CD4-positive, alpha-beta T cell treated with Interleukin-15 for 1 hour (primary cell): Measurements from ENCODE around the gene OXLD1.

Source experiments
- DNase-seq: peaks from one replicate; pipeline ENCODE4 v3.0.0-alpha.2; 2020

OXLD1 gene

GRCh38 chr17:81682565-81683207 is 16.3 kb upstream of the OXLD1 start:
- DNase-seq: no peak

GRCh38 chr17:81681672-81682071 is 15.3 kb upstream of the OXLD1 start:
- no peak for DNase-seq

DNA sequence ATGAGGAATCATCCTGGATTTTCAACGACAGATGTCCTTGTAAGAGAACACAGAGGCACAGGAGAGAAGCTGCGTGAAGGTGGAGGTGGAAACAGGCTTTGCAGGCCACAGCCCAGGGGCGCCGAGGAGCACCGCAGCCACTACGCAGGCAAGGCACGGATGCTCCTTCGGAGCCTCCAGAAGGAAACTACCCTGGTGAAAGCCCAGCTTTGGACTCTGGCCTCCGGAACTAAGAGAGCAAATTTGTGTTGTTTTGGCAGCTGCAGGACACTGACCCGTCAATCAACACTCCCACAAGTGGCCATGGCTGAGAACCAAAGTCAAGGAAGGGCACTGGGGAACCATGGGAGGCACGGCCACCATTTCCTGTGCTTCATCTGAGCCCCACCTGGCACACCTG is 13.7 kb upstream of the OXLD1 start:
- no peak for DNase-seq

GRCh38 chr17:81676906-81677305 is 10.5 kb upstream of the OXLD1 start:
- DNase-seq: no peak

DNA sequence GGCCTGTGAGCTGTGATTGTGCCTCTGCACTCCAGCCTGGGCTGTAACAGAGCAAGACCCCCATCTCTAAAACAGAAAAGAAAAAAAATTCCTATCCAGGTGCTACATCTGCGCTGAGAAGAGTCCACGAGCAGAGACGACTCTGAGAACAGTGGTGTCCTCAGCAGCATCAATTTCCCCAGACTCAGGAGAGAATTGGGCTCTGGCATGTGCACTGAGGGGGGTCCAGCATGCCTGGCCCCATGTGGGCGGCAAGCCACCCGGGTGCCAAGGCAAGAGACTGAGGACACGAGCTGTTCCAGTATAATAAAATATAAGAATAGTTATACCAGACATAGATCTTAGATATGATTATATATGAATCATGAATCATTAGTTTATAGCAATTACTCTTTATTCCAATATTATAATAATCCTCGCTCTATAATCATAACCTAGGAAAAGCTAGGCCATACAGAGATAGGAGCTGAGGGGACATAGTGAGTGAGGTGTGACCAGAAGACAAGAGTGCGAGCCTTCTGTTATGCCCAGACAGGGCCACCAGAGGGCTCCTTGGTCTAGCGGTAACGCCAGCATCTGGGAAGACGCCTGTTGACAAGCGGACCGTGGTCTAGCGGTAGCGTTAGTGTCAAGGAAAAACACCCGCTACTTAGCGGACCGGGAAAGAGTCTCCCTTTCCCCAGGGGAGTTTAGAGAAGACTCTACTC is 9.3 kb upstream of the OXLD1 start:
- DNase-seq: peak; percentile 39

DNA sequence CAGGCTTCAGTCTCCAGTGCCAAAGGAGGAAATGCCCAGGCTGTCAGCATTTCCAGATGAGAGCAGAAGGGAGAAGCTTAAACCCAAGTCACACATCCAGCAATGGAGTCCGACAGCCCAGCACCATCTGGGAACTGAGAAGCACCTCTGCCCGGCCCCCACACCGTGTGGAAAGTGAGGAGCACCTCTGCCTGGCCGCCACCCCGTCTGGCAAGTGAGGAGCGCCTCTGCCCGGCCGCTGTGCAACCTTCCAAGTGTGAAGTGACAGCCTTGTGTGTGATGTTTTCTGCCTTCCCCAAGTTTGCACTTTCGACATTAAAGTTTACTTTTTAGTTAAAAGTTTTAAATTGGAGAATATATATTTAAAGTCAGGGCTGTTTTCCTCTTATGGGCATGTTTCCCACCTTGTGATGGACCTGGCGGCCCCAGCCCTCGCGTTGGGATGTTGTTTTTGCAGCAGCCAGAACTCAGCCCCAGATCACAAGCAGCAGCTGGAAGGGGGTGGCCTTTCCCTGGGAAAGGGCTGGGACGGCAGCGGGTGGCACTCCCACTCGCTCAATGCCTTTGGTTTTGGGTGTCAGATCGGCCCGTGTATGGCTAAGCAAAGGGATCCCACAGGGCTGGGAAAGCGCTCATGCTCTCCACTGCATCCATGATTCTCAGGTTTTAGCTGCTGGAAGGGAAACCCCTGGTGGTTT is 7.3 kb upstream of the OXLD1 start:
- DNase-seq: no peak

DNA sequence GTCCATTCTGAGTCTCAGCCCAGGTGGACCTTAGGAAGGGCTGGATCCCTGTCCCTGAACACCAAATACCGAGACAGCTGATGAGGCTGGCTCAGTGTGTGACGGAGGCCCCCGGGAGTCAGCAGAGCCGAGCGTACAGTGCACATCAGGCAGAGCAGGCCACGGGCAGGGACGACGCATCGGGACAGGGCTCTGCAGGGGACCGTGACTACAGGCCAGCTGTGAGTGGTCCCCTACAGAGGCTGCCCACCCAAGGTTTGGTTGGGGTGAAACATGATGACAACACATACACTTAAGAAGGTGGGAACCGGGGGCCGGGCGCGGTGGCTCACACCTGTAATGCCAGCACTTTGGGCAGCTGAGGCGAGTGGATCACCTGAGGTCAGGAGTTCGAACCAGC is 6.5 kb upstream of the OXLD1 start:
- DNase-seq: no peak

GRCh38 chr17:81672504-81672903 is 6.1 kb upstream of the OXLD1 start:
- no peak for DNase-seq

GRCh38 chr17:81667754-81668153 is 1.3 kb upstream of the OXLD1 start:
- no peak for DNase-seq

DNA sequence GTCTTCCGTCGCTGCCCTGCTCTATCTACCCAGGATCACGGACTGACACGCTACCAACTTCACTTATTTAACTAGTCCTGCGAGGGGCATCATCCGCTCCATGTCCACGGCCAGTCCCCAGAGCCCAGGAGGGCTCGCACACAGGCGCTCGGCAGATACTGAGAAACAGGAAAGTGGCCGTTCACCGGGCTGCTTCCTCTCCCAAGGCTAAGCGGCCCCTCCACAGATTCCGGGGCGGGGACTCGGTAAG is 388 bp downstream of the OXLD1 start:
- no peak for DNase-seq

DNA sequence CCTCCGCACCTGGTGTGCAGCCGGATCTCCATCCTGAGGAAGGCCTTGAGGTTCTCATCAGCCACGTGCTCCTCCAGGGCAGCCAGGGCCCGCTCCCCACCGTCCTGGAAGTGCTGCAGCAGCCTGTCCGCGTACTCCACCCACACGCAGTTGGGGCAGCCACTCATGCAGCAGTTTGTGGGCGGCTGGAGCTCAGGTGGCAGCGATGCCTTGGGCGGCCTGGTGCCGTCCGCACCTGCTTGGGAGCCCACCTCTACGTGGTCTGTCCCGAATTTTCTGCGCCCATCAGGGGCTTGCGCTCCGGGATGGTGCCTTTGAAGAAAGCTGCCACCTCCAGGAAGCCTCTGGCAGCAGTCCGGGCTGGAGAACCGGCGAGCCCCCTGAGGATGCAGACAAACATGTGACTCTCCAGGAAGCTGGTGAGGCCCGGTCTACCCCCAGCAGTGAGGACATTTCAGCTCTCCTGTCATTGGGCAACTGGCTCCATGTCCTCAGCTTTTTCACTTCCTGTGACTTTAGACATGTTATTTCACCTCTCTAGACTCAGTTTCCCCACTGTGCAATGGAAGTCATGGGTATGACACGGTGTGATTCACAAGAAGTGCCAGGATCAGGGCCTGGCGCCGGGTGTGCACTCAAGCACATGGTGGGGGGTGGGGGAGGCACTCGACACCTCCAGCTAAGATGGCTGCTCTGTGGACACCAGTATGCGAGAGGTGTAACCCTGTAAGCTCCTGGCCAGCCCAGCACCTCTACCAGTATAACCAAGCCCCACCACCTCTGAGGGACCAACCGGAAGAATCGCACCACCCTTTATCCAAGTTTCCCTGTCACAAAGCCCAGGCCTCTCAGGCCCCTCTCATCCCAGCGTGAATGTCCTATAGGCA is 957 bp downstream of the OXLD1 start:
- DNase-seq: no peak

DNA sequence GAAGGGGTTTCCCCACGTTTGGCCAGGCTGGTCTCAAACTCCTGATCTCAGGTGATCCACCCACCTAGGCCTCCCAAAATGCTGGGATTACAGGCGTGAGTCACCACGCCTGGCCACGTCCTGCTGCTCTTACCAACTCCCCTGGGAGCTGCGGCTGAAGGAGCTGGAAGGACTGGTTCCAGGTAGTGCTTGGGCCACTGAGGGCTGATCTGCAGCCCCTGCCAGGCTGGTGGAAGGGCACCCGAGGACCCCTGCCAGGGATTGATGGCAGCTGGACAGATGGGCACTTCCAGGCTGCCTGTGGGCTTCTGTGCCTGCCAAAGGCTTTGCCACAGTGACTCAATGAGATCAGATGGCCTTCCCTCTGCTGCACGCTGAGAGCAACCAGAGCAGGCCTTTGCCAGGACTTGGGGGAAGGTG is 2.3 kb downstream of the OXLD1 start:
- no peak for DNase-seq

DNA sequence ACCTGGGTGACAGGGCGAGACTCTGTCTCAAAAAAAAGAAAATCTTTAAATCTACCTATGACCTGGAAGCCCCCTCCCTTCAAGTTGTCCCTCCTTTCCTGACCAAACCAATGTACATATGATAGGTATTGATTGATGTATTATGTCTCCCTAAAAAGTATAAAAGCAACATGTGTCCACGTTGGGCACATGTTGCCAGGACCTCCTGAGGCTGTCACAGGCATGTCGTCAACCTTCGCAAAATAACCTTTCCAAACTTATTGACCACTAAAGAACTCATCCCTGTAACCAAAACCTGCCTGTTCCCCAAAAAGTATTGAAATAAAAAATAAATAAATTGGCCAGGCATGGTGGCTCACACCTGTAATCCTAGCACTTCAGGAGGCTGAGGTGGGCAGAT is 4.4 kb downstream of the OXLD1 start:
- no peak for DNase-seq

DNA sequence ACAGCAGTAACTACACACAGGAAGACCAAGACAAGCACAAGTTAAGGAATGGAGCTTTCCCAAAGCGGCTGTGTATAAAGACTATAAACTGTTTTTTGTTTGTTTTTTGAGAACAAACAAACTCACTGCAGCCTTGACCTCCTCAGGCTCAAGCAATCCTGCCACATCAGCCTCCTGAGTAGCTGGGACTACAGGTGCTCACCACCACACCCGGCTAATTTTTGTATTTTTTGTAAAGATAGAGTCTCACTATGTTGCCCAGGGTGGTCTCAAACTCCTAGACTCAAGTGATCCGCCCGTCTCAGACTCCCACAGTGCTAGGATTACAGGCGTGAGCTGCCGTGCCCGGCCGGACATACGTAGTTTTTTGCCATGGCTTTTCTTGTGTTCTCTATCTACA is 6.0 kb downstream of the OXLD1 start:
- DNase-seq: no peak

DNA sequence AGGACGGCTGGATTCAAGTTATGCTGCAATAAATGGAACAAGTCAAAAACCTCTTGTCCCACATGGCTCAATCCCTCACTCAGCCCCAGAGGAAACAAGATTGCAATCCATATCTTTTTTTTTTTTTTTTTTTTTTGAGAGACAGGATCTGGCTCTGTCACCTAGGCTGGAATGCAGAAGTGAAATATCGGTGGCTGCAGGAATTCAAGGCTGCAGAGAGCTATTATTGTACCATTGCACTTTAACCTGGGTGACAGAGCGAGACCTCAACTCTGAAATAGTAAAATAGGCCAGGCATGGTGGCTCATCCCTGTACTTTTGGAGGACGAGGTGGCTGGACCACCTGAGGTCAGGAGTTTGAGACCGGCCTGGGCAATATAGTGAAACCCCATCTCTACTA is 7.4 kb downstream of the OXLD1 start:
- DNase-seq: no peak

DNA sequence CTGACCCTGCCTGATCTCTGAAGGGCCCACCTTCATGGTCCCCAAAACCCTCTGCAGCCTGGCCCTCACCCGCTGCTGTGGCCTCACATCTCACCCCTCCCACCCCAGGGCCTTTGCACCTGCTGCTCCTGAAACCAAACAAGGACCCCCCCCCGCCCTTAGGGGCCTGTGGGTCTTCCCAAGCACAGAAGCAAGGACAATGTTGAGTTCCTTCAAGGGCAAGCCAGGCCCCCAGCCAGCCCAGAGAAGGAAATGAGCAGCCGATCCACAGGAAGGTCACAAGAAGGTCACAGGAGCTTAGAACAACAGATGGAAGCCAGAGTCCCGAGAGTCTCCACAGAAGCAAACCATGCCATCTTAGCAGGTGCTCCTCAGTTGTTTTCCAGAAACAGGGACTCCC is 9.6 kb downstream of the OXLD1 start:
- DNase-seq: no peak

GRCh38 chr17:81656118-81656743 is 10.2 kb downstream of the OXLD1 start, which contains the start of gene PDE6G:
Gene PDE6G (minus strand): TSS chr17:81656542. CDS start chr17:81653305, 3,237 bp downstream.
- DNase-seq: no peak

GRCh38 chr17:81655378-81656117 is 10.9 kb downstream of the OXLD1 start:
- no peak for DNase-seq

- DNase-seq: no peak
Observed at GRCh38 chr17:81652906-81653771, 13.3 kb downstream of the OXLD1 start.

- DNase-seq: no peak
Observed at GRCh38 chr17:81651692-81652091, 14.7 kb downstream of the OXLD1 start.

DNA sequence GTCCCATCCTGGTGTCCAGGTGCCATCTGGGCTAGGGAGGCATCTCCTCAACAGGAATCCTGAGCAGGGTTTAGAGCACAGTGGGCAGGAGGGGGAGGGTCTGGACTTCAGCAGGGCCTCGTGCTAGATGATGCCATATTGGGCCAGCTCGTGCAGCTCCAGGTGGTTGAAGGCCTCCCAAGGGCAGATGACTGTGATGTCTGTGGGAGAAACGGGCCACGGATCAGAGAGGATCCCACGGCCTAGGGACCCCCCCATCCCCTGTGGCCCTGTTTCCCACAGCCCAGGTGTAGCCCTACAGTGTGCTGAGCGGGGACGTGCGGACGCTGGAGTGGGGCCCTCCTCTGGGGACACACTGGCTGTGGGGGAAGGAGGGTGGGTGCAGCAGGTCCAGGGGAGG is 15.5 kb downstream of the OXLD1 start:
- no peak for DNase-seq
